ENCODE results near the gene PNN.
A peak's percentile ranks its signal among the peaks of the same experiment; 100 is the strongest.
"Not testable (repeated sequence)": the region's sequence is repeated elsewhere in the genome, so short reads cannot be mapped to it uniquely, and the experiment has no call there.

Gene PNN

GRCh38 chr14:39174560-39175444, at the start of gene PNN:
PNN (plus strand) TSS chr14:39175254; CDS start chr14:39175280, 26 bp downstream.
- peak; percentile 80 to 99 (median 97) for DNase-seq

GRCh38 chr14:39137835-39138234, 37.2 kb upstream of the PNN start:
- not testable (repeated sequence) for DNase-seq

GRCh38 chr14:39138440-39138839, 36.6 kb upstream of the PNN start:
- no peak for DNase-seq

- DNase-seq = no peak
These were observed 34.9 kb upstream of the PNN start for GRCh38 chr14:39140170-39140569.

GRCh38 chr14:39141623-39142022, 33.4 kb upstream of the PNN start:
- not testable (repeated sequence) for DNase-seq

GRCh38 chr14:39143226-39143625, 31.8 kb upstream of the PNN start:
- DNase-seq = not testable (repeated sequence)

GRCh38 chr14:39145266-39145966, 29.6 kb upstream of the PNN start:
- DNase-seq = no peak

GRCh38 chr14:39154594-39155189, 20.4 kb upstream of the PNN start:
- DNase-seq = no peak

GRCh38 chr14:39157491-39157890, 17.6 kb upstream of the PNN start:
- DNase-seq = no peak

- DNase-seq = no peak
These were observed 16.7 kb upstream of the PNN start for GRCh38 chr14:39158222-39158858.

GRCh38 chr14:39160494-39160893, 14.6 kb upstream of the PNN start:
- DNase-seq = no peak

GRCh38 chr14:39167797-39168320, 7.2 kb upstream of the PNN start:
- DNase-seq = not testable (repeated sequence)

GRCh38 chr14:39168591-39168990, 6.5 kb upstream of the PNN start:
- DNase-seq = no peak

- DNase-seq = no peak
These were observed 5.5 kb upstream of the PNN start for GRCh38 chr14:39169541-39169900.

- DNase-seq = no peak
These were observed 1.9 kb upstream of the PNN start for GRCh38 chr14:39173198-39173597.

GRCh38 chr14:39175445-39176262, 600 bp downstream of the PNN start:
- peak in 11 of 58 donors; percentile 12 to 71 (median 38) for DNase-seq

- no peak for DNase-seq
These were observed 1.5 kb downstream of the PNN start for GRCh38 chr14:39176263-39177167.

GRCh38 chr14:39177168-39177545, 2.1 kb downstream of the PNN start:
- DNase-seq = no peak

GRCh38 chr14:39179042-39179441, 4.0 kb downstream of the PNN start:
- DNase-seq = no peak

Data from anterior cingulate cortex (tissue), 58 donors.